Mesodermal cell (in vitro differentiated cells): Measurements from ENCODE around the gene ARFGAP3.

Experiments used
- H3K27ac ChIP-seq: 2 replicates; pipeline ENCODE4 v1.7.0; 2013; ENCODE audit warnings: mild to moderate bottlenecking, low read depth, low read length, moderate library complexity; ENCODE audit not compliant: severe bottlenecking
- H3K36me3 ChIP-seq: 2 replicates; pipeline ENCODE4 v1.7.1; 2013; ENCODE audit warnings: mild to moderate bottlenecking, low read length, moderate library complexity; ENCODE audit not compliant: control insufficient read depth, insufficient read depth
- H3K4me1 ChIP-seq: one replicate; pipeline ENCODE4 v1.7.1; 2013; ENCODE audit warnings: mild to moderate bottlenecking, low read length; ENCODE audit not compliant: insufficient read depth, control insufficient read depth, poor library complexity, severe bottlenecking
- H3K4me3 ChIP-seq: 2 replicates; pipeline ENCODE4 v1.7.0; 2013; ENCODE audit warnings: low read length, control low read depth, mild to moderate bottlenecking; ENCODE audit not compliant: insufficient read depth, poor library complexity, severe bottlenecking; ENCODE audit errors: extremely low read depth
- H3K9me3 ChIP-seq: 2 replicates; pipeline ENCODE4 v1.7.1; 2013; ENCODE audit warnings: mild to moderate bottlenecking, low read length, moderate library complexity; ENCODE audit not compliant: control insufficient read depth
- whole genome bisulfite sequencing, 2 experiments: methylation state at CpG; one replicate each; pipeline ENCODE4 v1.1.5; 2013; ENCODE audit warnings: missing lambda C conversion rate in 2 of 2; ENCODE audit not compliant: insufficient coverage in 2 of 2; 5-methylcytosine and 5-hydroxymethylcytosine counted together

The ARFGAP3 gene

DNA sequence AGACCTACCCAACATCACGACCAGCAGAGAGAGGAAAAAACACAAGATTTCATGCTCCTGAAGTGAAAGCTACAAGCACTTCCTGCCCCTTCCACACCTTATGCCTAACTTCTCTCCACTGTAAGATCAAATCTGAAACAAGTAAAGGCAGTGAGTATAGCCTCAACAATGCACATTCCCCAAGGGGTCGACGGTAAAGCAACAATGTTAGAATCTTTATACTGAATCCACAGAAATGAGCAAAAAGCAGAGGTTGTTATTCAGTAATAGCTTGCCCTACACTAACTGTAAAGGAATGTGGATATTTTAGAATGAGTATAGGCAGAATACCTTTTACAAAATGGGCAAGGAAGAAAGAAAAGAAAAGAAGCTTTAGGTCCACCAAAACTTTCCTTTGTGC, 15.6 kb downstream of the ARFGAP3 start:
- Histone ChIP-seq H3K36me3 (peaks cover 72% of the 10 kb centered on the region), H3K4me3 (no peak overlapping the region), H3K4me1 (no peaks in the 10 kb centered on the region), H3K9me3 (no peaks in the 10 kb centered on the region), H3K27ac (no peak overlapping the region)
- 86 to 100% methylated on average over 1 of the region's 3 CpGs for WGBS, 2 experiments

DNA sequence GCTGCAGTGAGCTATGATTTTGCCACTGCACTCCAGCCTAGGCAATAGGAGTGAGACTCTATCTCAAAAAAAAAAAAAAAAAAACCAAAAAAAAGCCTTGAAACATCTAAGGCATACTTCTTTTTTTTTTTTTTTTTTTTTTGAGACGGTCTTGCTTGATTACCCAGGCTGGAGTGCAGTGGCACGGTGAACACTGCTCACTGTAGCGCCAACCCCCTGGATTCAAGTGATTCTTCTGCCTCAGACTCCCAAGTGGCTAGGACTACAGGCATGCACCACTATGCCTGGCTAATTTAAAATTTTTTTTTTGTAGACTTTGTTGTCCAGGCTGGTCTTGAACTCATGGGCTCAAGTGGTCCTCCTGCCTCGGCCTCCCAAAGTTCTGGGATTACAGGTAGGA, 19.5 kb downstream of the ARFGAP3 start:
- Histone ChIP-seq H3K4me1 (no peaks in the 10 kb centered on the region), H3K9me3 (no peaks in the 10 kb centered on the region), H3K36me3 (peaks cover 82% of the 10 kb centered on the region), H3K4me3 (no peak overlapping the region), H3K27ac (no peak overlapping the region)
- 93% methylated on average over 3 of the region's 4 CpGs for WGBS, 2 experiments

DNA sequence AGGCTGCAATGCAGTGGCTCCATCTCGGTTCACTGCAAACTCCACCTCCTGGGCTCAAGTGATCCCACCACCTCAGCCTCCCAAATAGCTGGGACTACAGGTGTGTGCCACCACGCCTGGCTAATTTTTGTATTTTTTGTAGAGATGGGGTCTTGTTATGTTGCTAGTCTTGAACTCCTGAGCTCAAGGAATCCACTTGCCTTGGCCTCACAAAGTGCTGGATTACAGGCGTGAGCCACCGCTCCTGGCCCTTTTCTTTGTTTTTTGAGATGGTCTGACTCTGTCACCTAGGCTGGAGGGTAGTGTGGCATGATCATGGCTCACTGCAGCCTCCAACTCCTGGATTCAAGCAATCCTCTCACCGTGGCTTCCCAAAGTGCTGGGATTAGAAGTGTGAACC, 21.0 kb downstream of the ARFGAP3 start:
- Histone ChIP-seq H3K36me3 (peaks cover 91% of the 10 kb centered on the region), H3K4me1 (no peaks in the 10 kb centered on the region), H3K9me3 (no peaks in the 10 kb centered on the region), H3K27ac (no peak overlapping the region), H3K4me3 (no peak overlapping the region)
- WGBS, 2 experiments = 80 to 100% methylated on average over 1 to 2 of the region's 5 CpGs

DNA sequence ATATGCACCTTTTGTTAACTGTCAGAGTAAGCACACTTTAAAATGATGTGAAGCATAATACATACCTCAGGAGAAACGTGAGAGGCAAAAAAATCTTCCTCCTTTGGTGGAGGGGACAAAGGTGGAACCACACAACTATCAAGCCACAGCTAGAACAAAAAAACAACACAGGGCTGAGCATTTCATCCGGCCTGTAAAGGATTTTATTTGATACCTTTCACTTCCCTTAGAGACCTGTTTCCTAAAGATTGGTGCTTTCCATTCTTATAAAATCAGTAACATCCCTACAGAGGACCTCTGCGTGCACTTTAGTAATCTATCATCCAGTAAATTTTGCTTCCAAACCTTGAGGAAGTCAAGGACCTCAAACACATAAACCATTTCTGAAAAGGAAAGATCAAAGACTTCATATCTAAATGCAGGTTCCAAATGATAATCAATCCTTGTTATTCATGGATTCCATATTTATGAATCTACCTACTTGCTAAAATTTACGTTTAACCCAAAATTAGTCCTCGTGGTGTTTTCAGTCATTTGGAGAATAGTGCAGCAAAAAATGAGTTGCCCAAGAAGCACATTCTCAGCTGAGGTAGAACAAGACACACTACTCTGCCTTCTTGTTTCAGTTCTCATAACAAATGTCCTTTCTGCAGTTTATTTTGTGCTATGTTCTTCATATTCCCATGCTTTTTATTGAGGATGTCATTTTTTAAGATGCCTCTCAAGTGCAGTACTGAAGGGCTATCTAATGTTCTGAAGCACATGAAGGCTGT, 22.7 kb downstream of the ARFGAP3 start:
- Histone ChIP-seq H3K4me3 (no peak overlapping the region), H3K27ac (no peak overlapping the region), H3K4me1 (no peaks in the 10 kb centered on the region), H3K36me3 (peaks cover 90% of the 10 kb centered on the region), H3K9me3 (no peaks in the 10 kb centered on the region)
- 90 to 96% methylated on average over 3 to 4 of the region's 5 CpGs for WGBS, 2 experiments

DNA sequence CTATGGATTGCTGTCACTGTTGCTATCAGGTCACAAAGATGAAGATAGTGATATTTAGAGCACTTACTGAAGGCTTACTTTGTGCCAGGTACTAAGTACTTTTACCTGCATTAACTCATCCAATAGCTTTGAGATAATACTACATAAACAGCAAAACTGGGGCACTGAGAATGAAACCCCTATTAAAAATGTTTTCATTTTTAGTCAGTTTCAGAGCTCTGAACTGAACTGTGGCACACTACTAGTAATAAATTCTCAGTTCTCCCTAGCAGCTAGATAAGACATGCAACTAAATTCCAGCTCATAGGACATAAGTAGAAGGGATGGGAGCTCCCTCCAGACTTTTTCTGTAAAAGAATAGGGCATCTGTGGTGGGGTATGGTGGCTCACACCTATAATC, 24.0 kb downstream of the ARFGAP3 start:
- H3K36me3 ChIP-seq = peaks cover 88% of the 10 kb centered on the region

DNA sequence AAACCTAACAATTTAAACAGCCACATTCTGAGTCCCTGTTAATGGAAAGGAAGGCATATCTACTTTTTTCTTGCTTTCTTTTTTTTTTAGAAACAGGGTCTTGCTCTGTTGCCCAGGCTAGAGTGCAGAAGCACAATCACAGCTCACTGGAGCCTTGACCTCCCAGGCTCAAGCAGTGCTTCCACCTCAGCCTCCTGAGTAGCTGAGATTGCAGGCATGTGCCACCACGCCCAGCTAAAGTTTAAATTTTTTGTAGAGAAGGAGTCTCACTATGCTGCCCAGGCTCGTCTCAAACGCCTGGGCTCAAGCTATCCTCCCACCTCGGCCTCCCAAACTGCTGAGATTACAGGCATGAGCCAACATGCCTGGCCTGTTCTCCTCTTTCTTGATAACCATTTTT, 25.4 kb downstream of the ARFGAP3 start:
- H3K4me1 ChIP-seq = no peaks in the 10 kb centered on the region
- H3K27ac ChIP-seq = no peak overlapping the region
- peaks cover 86% of the 10 kb centered on the region for H3K36me3 ChIP-seq
- no peaks in the 10 kb centered on the region for H3K9me3 ChIP-seq
- H3K4me3 ChIP-seq = no peak overlapping the region
- 100% methylated on average over 3 of the region's 4 CpGs; no CpG with 5 or more reads in 1 of the 2 experiments for WGBS, 2 experiments

More for the DNA sequence above, 24.0 kb downstream of the ARFGAP3 start:
- H3K4me3 ChIP-seq = no peak overlapping the region
- H3K27ac ChIP-seq = no peak overlapping the region
- no peaks in the 10 kb centered on the region for H3K4me1 ChIP-seq
- H3K9me3 ChIP-seq = no peaks in the 10 kb centered on the region

DNA sequence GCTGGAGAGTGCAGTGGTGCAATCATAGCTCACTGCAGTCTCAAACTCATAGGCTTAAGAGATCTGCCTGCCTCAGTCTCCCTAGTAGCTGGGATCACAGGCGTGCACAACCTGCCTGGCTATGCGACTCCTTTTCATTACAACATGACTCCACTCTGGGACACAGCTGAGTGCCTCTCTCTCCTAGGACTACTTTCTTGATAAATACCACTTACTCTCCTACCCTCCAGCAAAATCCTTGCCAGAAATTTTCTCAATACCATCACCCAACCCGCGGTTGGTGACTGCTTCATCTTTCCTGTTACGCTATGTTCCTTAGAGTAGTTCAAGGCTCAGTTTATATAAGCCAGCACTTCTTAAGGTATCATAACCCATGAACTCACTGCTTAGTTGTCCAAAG, 26.9 kb downstream of the ARFGAP3 start:
- WGBS, 2 experiments = 96 to 100% methylated on average over 5 of the region's 5 CpGs
- Histone ChIP-seq H3K4me3 (no peak overlapping the region), H3K9me3 (no peaks in the 10 kb centered on the region), H3K36me3 (peaks cover 87% of the 10 kb centered on the region), H3K27ac (no peak overlapping the region), H3K4me1 (no peaks in the 10 kb centered on the region)

DNA sequence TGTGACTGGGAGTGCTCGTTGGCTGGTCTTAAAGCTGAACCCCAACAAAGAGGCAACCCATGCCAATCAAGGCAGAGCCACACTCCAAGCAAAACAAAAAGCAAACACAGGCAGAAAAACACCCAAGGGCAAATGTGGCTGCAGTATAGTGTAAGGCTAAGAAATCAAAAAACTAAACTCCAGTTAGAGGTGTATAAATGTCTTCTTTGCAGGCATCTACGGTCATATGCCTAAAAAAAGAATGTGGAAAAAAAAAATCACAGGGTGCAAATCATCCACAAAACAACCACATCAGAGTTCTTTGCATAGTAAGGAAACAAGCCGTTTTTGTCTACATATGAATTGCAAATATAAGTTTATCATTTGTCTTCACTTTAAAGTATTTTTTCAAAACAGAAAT, 27.8 kb downstream of the ARFGAP3 start:
- Histone ChIP-seq H3K27ac (no peak overlapping the region), H3K36me3 (peaks cover 87% of the 10 kb centered on the region), H3K4me1 (no peaks in the 10 kb centered on the region), H3K4me3 (no peak overlapping the region), H3K9me3 (no peaks in the 10 kb centered on the region)
- no CpG with 5 or more reads among the region's 3 CpGs for WGBS, 2 experiments

DNA sequence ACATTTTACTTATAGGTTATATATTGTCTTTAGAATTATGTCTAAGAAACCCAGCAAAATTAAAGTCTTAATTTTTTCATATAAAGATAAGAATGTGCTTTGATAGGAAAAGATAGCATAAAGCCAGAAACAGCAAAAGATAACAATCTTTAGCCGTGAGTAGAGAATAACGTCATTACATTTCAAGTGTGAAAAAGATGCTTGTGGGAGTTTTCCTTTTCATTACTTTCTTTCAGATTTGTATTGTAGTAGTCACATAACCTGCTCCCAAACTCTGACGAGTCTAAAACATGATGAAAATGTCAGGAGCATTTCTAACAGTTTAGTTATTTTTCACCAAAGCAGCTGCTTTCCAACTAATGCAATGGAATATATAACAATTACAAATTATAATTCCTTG, 31.3 kb downstream of the ARFGAP3 start:
- Histone ChIP-seq H3K9me3 (peaks cover 3% of the 10 kb centered on the region), H3K4me3 (no peak overlapping the region), H3K36me3 (peaks cover 83% of the 10 kb centered on the region), H3K4me1 (no peaks in the 10 kb centered on the region), H3K27ac (no peak overlapping the region)
- 92% methylated on average over 2 of the region's 3 CpGs; no CpG with 5 or more reads in 1 of the 2 experiments for WGBS, 2 experiments

DNA sequence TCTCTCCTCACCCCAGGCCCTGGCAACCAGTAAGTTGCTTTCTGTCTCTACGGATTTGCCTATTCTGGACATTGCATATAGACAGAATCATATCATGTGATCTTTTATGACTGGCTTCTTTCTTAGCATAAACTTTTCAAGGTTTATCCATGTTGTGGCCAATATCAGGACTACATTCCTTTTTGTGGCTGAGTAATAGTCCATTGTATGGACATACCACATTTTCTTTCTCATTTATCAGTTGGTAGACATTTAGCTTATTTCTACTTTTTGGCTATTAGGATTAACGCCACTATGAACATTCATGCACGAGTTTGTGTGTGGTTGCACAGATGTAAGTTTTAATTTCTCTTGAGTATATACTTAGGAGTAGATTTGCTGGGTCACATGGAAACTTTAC, 35.7 kb downstream of the ARFGAP3 start:
- Histone ChIP-seq H3K36me3 (peaks cover 58% of the 10 kb centered on the region), H3K27ac (no peak overlapping the region), H3K9me3 (peaks cover 3% of the 10 kb centered on the region), H3K4me1 (no peaks in the 10 kb centered on the region), H3K4me3 (no peak overlapping the region)
- WGBS, 2 experiments = 80 to 100% methylated on average over 1 of the region's 3 CpGs

DNA sequence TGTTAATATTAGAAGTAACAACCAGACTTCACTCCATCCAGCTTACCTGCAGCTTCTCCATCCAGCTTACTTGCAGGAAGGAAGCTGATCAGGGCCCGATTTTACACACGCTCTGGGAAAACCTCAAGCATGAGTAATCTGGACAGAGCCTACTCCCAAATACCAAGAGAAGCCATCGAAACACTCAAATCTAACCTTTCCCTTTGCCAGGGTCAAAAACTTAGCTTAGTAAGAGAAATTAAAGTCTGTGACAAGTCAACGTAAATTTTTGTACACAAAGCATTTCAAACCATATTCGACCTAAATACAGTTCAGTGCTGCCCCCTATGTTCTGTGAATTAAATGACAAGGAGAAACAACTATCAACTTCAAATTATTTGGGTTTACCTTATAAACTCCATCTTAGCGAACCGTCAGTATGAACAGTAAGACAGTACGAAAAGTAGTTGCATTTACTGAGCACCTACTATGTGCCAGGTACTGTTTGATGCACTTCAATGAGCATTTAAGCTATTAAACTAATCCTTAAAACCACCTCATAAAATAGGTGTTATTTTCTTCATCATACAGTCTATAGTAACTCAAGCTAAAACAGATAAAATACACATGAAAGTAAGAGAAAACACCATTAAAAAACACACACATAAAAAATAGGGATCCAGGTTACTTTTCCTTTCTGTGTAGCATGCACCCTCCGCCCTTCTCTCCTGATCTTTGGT, 36.9 kb downstream of the ARFGAP3 start:
- H3K9me3 ChIP-seq = peaks cover 3% of the 10 kb centered on the region
- 79 to 80% methylated on average over 5 to 8 of the region's 9 CpGs for WGBS, 2 experiments
- no peaks in the 10 kb centered on the region for H3K4me1 ChIP-seq
- H3K36me3 ChIP-seq = peaks cover 58% of the 10 kb centered on the region
- no peak overlapping the region for H3K27ac ChIP-seq
- H3K4me3 ChIP-seq = no peak overlapping the region
